ENCODE results near the gene PPP1R13L. TPM values are rescaled to one million over a fixed set of nuclear protein-coding genes. Genes with fewer than 3 reads are reported as not detected.

PPP1R13L gene
- total RNA-seq, 2 experiments from 2014 or later, result 11.8 to 13.4 TPM

- Mint-ChIP-seq H3K27me3 (ENCODE audit: low read depth) (peaks cover 7% of the 10 kb centered on the region), H3K4me3 (no peak overlapping the region), H3K27ac (no peak overlapping the region), H3K36me3 (ENCODE audit: low read depth) (peaks cover 7% of the 10 kb centered on the region), H3K9me3 (ENCODE audit: insufficient read depth) (no peaks in the 10 kb centered on the region), H3K4me1 (ENCODE audit: low read depth) (no peaks in the 10 kb centered on the region)
- no peak for ATAC-seq
- ChIA-PET POLR2A (no interaction called here), CTCF (no interaction called here)
- no peak for DNase-seq
Observed at GRCh38 chr19:45349430-45349941, 55.4 kb downstream of the PPP1R13L start.

GRCh38 chr19:45349126-45349415, 55.8 kb downstream of the PPP1R13L start:
- no peak for ATAC-seq
- no peaks in the 10 kb centered on the region for H3K4me1 Mint-ChIP-seq (ENCODE audit: low read depth)
- H3K9me3 Mint-ChIP-seq (ENCODE audit: insufficient read depth), result no peaks in the 10 kb centered on the region
- H3K4me3 Mint-ChIP-seq, result no peak overlapping the region
- DNase-seq, result no peak
- H3K36me3 Mint-ChIP-seq (ENCODE audit: low read depth), result peaks cover 6% of the 10 kb centered on the region
- peaks cover 7% of the 10 kb centered on the region for H3K27me3 Mint-ChIP-seq (ENCODE audit: low read depth)
- ChIA-PET CTCF (no interaction called here), POLR2A (no interaction called here)
- H3K27ac Mint-ChIP-seq, result no peak overlapping the region

GRCh38 chr19:45348367-45349125, 56.3 kb downstream of the PPP1R13L start:
- Mint-ChIP-seq H3K27me3 (ENCODE audit: low read depth) (peaks cover 7% of the 10 kb centered on the region), H3K4me1 (ENCODE audit: low read depth) (no peaks in the 10 kb centered on the region), H3K4me3 (no peak overlapping the region), H3K9me3 (ENCODE audit: insufficient read depth) (no peaks in the 10 kb centered on the region), H3K27ac (no peak overlapping the region), H3K36me3 (ENCODE audit: low read depth) (peaks cover 5% of the 10 kb centered on the region)
- ATAC-seq (no peak), DNase-seq (no peak)
- CTCF ChIA-PET, result no interaction called here
- POLR2A ChIA-PET, result no interaction called here

- Mint-ChIP-seq H3K27ac (no peak overlapping the region), H3K36me3 (ENCODE audit: low read depth) (peaks cover 3% of the 10 kb centered on the region), H3K9me3 (ENCODE audit: insufficient read depth) (no peaks in the 10 kb centered on the region), H3K4me3 (no peak overlapping the region), H3K4me1 (ENCODE audit: low read depth) (no peaks in the 10 kb centered on the region), H3K27me3 (ENCODE audit: low read depth) (peaks cover 7% of the 10 kb centered on the region)
- ChIA-PET POLR2A (no interaction called here), CTCF (no interaction called here)
- ATAC-seq, result no peak
- DNase-seq, result no peak
Observed at GRCh38 chr19:45347570-45348366, 57.1 kb downstream of the PPP1R13L start.

DNA sequence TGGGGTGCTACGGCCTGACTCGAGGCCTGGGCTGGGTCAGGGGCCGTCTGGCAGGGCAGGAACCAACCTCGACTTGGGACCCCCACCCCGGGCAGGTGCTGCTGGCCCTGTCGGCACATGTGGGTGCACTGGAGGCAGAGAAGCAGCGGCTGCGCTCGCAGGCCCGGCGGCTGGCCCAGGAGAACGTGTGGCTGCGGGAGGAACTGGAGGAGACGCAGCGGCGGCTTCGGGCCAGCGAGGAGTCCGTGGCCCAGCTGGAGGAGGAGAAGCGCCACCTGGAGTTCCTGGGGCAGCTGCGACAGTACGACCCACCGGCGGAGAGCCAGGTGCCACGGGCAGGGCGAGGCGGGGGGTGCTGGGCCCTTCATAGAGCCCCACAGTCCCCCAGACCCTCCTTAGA, 58.4 kb downstream of the PPP1R13L start:
- no peaks in the 10 kb centered on the region for H3K9me3 Mint-ChIP-seq (ENCODE audit: insufficient read depth)
- H3K36me3 Mint-ChIP-seq (ENCODE audit: low read depth), result peaks cover 3% of the 10 kb centered on the region
- no peak overlapping the region for H3K4me3 Mint-ChIP-seq
- ChIA-PET POLR2A (no interaction called here), CTCF (no interaction called here)
- no peak overlapping the region for H3K27ac Mint-ChIP-seq
- H3K27me3 Mint-ChIP-seq (ENCODE audit: low read depth), result peaks cover 7% of the 10 kb centered on the region
- DNase-seq, result no peak
- no peak for ATAC-seq
- H3K4me1 Mint-ChIP-seq (ENCODE audit: low read depth), result no peaks in the 10 kb centered on the region

- Mint-ChIP-seq H3K27ac (no peak overlapping the region), H3K36me3 (ENCODE audit: low read depth) (no peaks in the 10 kb centered on the region), H3K4me3 (no peak overlapping the region), H3K27me3 (ENCODE audit: low read depth) (peaks cover 7% of the 10 kb centered on the region), H3K4me1 (ENCODE audit: low read depth) (no peaks in the 10 kb centered on the region), H3K9me3 (ENCODE audit: insufficient read depth) (no peaks in the 10 kb centered on the region)
- ChIA-PET CTCF (interaction anchor here (1.5 kb wide), 1 partner anchor 140 kb away, joined by 3 read pairs; no protein-coding TSS in a partner anchor), POLR2A (no interaction called here)
- DNase-seq (no peak), ATAC-seq (no peak)
Observed at GRCh38 chr19:45345506-45345860, 59.4 kb downstream of the PPP1R13L start.

GRCh38 chr19:45344621-45345505, 60.0 kb downstream of the PPP1R13L start:
- peaks cover 10% of the 10 kb centered on the region for H3K27me3 Mint-ChIP-seq (ENCODE audit: low read depth)
- ATAC-seq (no peak), DNase-seq (no peak)
- CTCF ChIA-PET, result interaction anchor here (1.5 kb wide), 1 partner anchor 141 kb away, joined by 3 read pairs; no protein-coding TSS in a partner anchor
- H3K4me3 Mint-ChIP-seq, result no peak overlapping the region
- no peaks in the 10 kb centered on the region for H3K9me3 Mint-ChIP-seq (ENCODE audit: insufficient read depth)
- peaks cover 5% of the 10 kb centered on the region for H3K4me1 Mint-ChIP-seq (ENCODE audit: low read depth)
- no peak overlapping the region for H3K27ac Mint-ChIP-seq
- POLR2A ChIA-PET, result no interaction called here
- no peaks in the 10 kb centered on the region for H3K36me3 Mint-ChIP-seq (ENCODE audit: low read depth)

- Mint-ChIP-seq H3K27me3 (ENCODE audit: low read depth) (peaks cover 12% of the 10 kb centered on the region), H3K27ac (no peak overlapping the region), H3K4me3 (no peak overlapping the region), H3K36me3 (ENCODE audit: low read depth) (no peaks in the 10 kb centered on the region), H3K9me3 (ENCODE audit: insufficient read depth) (no peaks in the 10 kb centered on the region), H3K4me1 (ENCODE audit: low read depth) (peaks cover 10% of the 10 kb centered on the region)
- CTCF ChIA-PET, result no interaction called here
- ATAC-seq (no peak), DNase-seq (no peak)
- POLR2A ChIA-PET, result no interaction called here
Observed at GRCh38 chr19:45342911-45343310, 62.0 kb downstream of the PPP1R13L start.

DNA sequence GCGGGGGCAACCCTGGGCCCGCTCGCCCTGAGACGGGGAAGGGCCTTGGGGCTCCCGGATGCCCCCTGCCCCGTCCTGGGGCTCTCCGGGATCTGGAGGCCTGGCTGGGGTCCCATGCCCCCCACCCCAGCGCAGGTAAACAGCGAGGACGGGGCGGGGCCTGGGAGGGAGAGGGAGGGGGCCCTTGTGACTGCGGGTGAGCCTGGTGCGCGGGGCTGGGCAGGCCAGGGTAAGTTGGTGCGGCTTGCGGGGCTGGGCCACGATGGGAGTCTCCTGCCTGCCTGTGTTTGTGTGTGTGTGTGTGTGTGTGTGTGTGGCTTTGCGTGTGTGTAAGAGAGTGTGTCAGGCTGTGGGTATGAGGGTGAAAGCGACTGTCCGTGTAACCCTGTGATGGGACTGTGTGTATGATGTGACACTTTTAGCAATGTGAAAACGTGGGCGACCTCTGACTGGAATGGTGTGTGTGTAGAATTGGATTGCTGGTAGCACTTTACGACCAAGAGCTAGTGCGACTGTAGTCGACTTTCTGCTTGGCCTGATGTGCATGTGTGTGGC, 63.9 kb downstream of the PPP1R13L start:
- H3K9me3 Mint-ChIP-seq (ENCODE audit: insufficient read depth), result no peaks in the 10 kb centered on the region
- DNase-seq, result no peak
- peaks cover 16% of the 10 kb centered on the region for H3K27me3 Mint-ChIP-seq (ENCODE audit: low read depth)
- H3K4me1 Mint-ChIP-seq (ENCODE audit: low read depth), result peaks cover 10% of the 10 kb centered on the region
- no peaks in the 10 kb centered on the region for H3K36me3 Mint-ChIP-seq (ENCODE audit: low read depth)
- no peak overlapping the region for H3K27ac Mint-ChIP-seq
- no peak overlapping the region for H3K4me3 Mint-ChIP-seq
- POLR2A ChIA-PET, result no interaction called here
- CTCF ChIA-PET, result no interaction called here
- peak; percentile 22 for ATAC-seq

DNA sequence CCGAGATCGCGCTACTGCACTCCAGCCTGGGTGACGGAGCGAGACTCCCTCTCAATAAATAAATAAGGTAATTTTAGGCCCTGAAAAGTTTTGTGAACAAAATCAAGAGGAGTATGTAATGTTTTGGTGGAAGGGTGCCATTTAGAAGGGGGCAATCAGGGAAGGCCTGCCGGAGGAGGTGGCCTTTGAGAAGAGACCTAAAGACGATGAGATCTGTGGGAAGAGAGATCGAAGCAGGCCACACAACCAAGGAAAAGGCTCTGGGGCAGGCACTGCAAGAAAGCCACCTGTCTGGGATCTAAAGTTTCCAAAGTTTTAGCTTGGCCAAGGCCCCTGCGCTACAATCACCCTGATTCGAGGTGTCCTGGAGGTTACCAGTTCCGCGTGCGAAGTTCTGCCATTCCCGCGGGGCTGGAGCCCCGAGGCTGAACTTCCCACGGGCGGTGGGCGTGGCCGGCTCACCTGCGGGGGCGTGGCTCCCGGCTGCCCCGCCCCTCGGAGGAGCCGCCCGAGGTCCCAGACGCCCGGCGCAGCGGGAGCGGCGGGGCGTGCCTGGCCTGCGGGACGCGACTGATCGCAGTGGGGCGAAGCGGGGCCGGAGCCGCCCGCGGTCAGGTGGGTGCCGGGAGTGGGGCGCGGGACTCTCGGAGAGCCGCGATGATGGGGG, 64.5 kb downstream of the PPP1R13L start, which contains the start of gene KLC3:
TSS of gene KLC3 (plus strand) at position 519 of the 667 bp plus-strand sequence. CDS start 4,792 bp downstream, outside the sequence.
- Mint-ChIP-seq H3K4me3 (peak within 1 kb of the TSS; percentile 48), H3K27me3 (ENCODE audit: low read depth) (peaks cover 13% of the 10 kb centered on the region), H3K36me3 (ENCODE audit: low read depth) (no peaks in the 10 kb centered on the region), H3K9me3 (ENCODE audit: insufficient read depth) (no peaks in the 10 kb centered on the region), H3K4me1 (ENCODE audit: low read depth) (peaks cover 10% of the 10 kb centered on the region), H3K27ac (no peak within 1 kb of the TSS)
- no peak for DNase-seq
- ATAC-seq, result peak; percentile 58
- ChIA-PET CTCF (interaction anchor here (0.6 kb wide), 1 partner anchor 126 kb away, joined by 3 read pairs; no protein-coding TSS in a partner anchor), POLR2A (no interaction called here)

GRCh38 chr19:45339629-45340028, 65.2 kb downstream of the PPP1R13L start:
- ATAC-seq, result no peak
- no peaks in the 10 kb centered on the region for H3K9me3 Mint-ChIP-seq (ENCODE audit: insufficient read depth)
- peaks cover 10% of the 10 kb centered on the region for H3K27me3 Mint-ChIP-seq (ENCODE audit: low read depth)
- DNase-seq, result no peak
- H3K27ac Mint-ChIP-seq, result no peak overlapping the region
- ChIA-PET CTCF (interaction anchor here (0.6 to 1.5 kb wide), 7 partner anchors 22 to 436 kb away, joined by 3 to 5 read pairs (median 3); no protein-coding TSS in a partner anchor), POLR2A (no interaction called here)
- H3K4me3 Mint-ChIP-seq, result no peak overlapping the region
- H3K4me1 Mint-ChIP-seq (ENCODE audit: low read depth), result peaks cover 10% of the 10 kb centered on the region
- no peaks in the 10 kb centered on the region for H3K36me3 Mint-ChIP-seq (ENCODE audit: low read depth)
